ENCODE results near the gene TUT7. TPM values are rescaled to one million over a fixed set of nuclear protein-coding genes. Genes with fewer than 3 reads are reported as not detected.
A peak's percentile ranks its signal among the peaks of the same experiment; 100 is the strongest.
"Not testable (repeated sequence)": the region's sequence is repeated elsewhere in the genome, so short reads cannot be mapped to it uniquely, and the experiment has no call there.

The TUT7 gene
- total RNA-seq, 1 donor, result 15.9 TPM

GRCh38 chr9:86312959-86313358 lies 41.3 kb downstream of the TUT7 start:
- DNase-seq (ENCODE audit: low read depth in 2 of 3, low spot score in 2 of 3), result not testable (repeated sequence)

- DNase-seq (ENCODE audit: low read depth in 2 of 3, low spot score in 2 of 3), result no peak
These were observed 45.5 kb downstream of the TUT7 start for GRCh38 chr9:86308687-86309086.

- DNase-seq (ENCODE audit: low read depth in 2 of 3, low spot score in 2 of 3), result no peak
These were observed 49.9 kb downstream of the TUT7 start for GRCh38 chr9:86304236-86304730.

GRCh38 chr9:86303316-86303975 lies 50.8 kb downstream of the TUT7 start:
- no peak for DNase-seq (ENCODE audit: low read depth in 2 of 3, low spot score in 2 of 3)

GRCh38 chr9:86301686-86302085 lies 52.5 kb downstream of the TUT7 start:
- DNase-seq (ENCODE audit: low read depth in 2 of 3, low spot score in 2 of 3), result no peak

GRCh38 chr9:86300701-86301100 lies 53.5 kb downstream of the TUT7 start:
- DNase-seq (ENCODE audit: low read depth in 2 of 3, low spot score in 2 of 3), result no peak

GRCh38 chr9:86298873-86299272 lies 55.3 kb downstream of the TUT7 start:
- no peak for DNase-seq (ENCODE audit: low read depth in 2 of 3, low spot score in 2 of 3)

- not testable (repeated sequence) for DNase-seq (ENCODE audit: low read depth in 2 of 3, low spot score in 2 of 3)
These were observed 63.9 kb downstream of the TUT7 start for GRCh38 chr9:86290341-86290740.

GRCh38 chr9:86288499-86289198 lies 65.6 kb downstream of the TUT7 start:
- no peak for DNase-seq (ENCODE audit: low read depth in 2 of 3, low spot score in 2 of 3)

- DNase-seq (ENCODE audit: low read depth in 2 of 3, low spot score in 2 of 3), result peak in 1 of 3 donors; percentile 48
These were observed 67.2 kb downstream of the TUT7 start for GRCh38 chr9:86287013-86287412.

- peak in 2 of 3 donors; percentile 25 to 31 for DNase-seq (ENCODE audit: low read depth in 2 of 3, low spot score in 2 of 3)
These were observed 67.9 kb downstream of the TUT7 start for GRCh38 chr9:86286278-86286677.

- peak in 2 of 3 donors; percentile 63 to 91 for DNase-seq (ENCODE audit: low read depth in 2 of 3, low spot score in 2 of 3)
These were observed 68.9 kb downstream of the TUT7 start for GRCh38 chr9:86285261-86285660.

GRCh38 chr9:86282979-86283535 lies 71.2 kb downstream of the TUT7 start:
- no peak for DNase-seq (ENCODE audit: low read depth in 2 of 3, low spot score in 2 of 3)

- DNase-seq (ENCODE audit: low read depth in 2 of 3, low spot score in 2 of 3), result peak; percentile 93 to 99 (median 95)
These were observed 71.9 kb downstream of the TUT7 start, which contains the start of gene ISCA1 for GRCh38 chr9:86282077-86282978. ISCA1 (minus strand) TSS chr9:86282538; CDS start chr9:86282458, 80 bp downstream.

- DNase-seq (ENCODE audit: low read depth in 2 of 3, low spot score in 2 of 3), result no peak
These were observed 72.6 kb downstream of the TUT7 start for GRCh38 chr9:86281593-86282076.

- DNase-seq (ENCODE audit: low read depth in 2 of 3, low spot score in 2 of 3), result no peak
These were observed 73.6 kb downstream of the TUT7 start for GRCh38 chr9:86280580-86280979.

- DNase-seq (ENCODE audit: low read depth in 2 of 3, low spot score in 2 of 3), result no peak
These were observed 74.4 kb downstream of the TUT7 start for GRCh38 chr9:86279839-86280238.

GRCh38 chr9:86277072-86277471 lies 77.1 kb downstream of the TUT7 start:
- DNase-seq (ENCODE audit: low read depth in 2 of 3, low spot score in 2 of 3), result no peak

- DNase-seq (ENCODE audit: low read depth in 2 of 3, low spot score in 2 of 3), result peak in 1 of 3 donors; percentile 33
These were observed 78.2 kb downstream of the TUT7 start for GRCh38 chr9:86275962-86276361.

- no peak for DNase-seq (ENCODE audit: low read depth in 2 of 3, low spot score in 2 of 3)
These were observed 79.2 kb downstream of the TUT7 start for GRCh38 chr9:86274821-86275643.

Data from hematopoietic multipotent progenitor cell (in vitro differentiated cells).